HFF-Myc (cell line): ENCODE measurements around the gene MYBPC2.

Source experiments
- DNase-seq: peaks from one replicate; pipeline ENCODE4 v3.0.0-alpha.2; 2011; ENCODE audit warnings: low read depth; ENCODE audit errors: extremely low read depth
- H3K4me3 ChIP-seq: replicated peaks from 2 replicates; pipeline ENCODE4 v1.5.1; 2011; ENCODE audit warnings: low read depth, mild to moderate bottlenecking, control low read depth, low read length
- TF ChIP-seq, protein P1 (sequence below): IDR thresholded peaks from 2 replicates; pipeline ENCODE4 v1.5.1; 2012; ENCODE audit warnings: mild to moderate bottlenecking, low read depth, low read length, control low read depth; ENCODE audit errors: missing control alignments

Gene MYBPC2

DNA sequence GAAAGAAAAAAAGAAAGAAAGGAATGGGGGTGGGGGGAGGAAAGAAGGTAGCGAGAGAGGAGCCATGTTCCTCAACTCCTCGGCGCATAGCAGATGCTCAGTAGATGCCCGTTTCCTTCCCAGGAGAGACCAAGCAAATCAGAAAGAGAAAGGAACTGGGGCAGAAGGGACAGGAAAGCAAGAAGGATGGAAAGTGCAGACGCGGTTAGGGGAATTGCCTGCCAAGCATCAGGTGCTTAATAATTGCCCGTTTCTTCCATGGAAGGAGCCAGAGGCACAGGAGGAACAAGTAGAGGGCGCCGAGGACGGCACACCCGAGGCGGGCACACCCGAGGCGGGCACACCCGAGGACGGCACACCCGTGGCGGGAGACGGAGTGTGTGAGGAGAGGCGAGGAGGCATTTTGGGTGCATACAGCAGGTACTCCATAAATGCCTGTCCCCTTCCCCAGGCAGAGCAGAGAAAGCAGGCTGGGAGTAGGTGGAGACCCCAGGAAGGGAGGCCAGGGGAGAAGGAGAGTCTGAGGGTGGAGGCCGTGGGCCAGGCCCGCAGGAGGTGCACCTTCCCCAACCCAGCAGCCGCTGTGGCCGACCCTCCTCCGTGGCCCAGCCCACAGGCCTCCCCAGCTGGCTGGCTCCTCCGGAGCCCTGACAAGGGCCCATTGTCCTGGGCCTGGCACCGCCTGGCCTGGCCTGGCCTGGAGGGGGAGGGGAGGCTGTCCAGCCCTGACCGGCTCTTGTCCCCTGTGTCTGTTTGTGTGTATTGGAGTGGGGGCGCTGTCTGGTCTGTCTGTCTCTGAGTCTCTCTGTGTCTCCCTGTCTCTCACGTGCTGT lies 63.7 kb downstream of the MYBPC2 start:
- TF ChIP-seq, protein P1, sequence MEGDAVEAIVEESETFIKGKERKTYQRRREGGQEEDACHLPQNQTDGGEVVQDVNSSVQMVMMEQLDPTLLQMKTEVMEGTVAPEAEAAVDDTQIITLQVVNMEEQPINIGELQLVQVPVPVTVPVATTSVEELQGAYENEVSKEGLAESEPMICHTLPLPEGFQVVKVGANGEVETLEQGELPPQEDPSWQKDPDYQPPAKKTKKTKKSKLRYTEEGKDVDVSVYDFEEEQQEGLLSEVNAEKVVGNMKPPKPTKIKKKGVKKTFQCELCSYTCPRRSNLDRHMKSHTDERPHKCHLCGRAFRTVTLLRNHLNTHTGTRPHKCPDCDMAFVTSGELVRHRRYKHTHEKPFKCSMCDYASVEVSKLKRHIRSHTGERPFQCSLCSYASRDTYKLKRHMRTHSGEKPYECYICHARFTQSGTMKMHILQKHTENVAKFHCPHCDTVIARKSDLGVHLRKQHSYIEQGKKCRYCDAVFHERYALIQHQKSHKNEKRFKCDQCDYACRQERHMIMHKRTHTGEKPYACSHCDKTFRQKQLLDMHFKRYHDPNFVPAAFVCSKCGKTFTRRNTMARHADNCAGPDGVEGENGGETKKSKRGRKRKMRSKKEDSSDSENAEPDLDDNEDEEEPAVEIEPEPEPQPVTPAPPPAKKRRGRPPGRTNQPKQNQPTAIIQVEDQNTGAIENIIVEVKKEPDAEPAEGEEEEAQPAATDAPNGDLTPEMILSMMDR: no peak
- no peak for DNase-seq

GRCh38 chr19:50497022-50497405 lies 64.3 kb downstream of the MYBPC2 start:
- DNase-seq: no peak
- TF ChIP-seq, protein P1: no peak
- no peak overlapping the region for H3K4me3 ChIP-seq

More for the DNA sequence above, 63.7 kb downstream of the MYBPC2 start:
- no peak overlapping the region for H3K4me3 ChIP-seq

DNA sequence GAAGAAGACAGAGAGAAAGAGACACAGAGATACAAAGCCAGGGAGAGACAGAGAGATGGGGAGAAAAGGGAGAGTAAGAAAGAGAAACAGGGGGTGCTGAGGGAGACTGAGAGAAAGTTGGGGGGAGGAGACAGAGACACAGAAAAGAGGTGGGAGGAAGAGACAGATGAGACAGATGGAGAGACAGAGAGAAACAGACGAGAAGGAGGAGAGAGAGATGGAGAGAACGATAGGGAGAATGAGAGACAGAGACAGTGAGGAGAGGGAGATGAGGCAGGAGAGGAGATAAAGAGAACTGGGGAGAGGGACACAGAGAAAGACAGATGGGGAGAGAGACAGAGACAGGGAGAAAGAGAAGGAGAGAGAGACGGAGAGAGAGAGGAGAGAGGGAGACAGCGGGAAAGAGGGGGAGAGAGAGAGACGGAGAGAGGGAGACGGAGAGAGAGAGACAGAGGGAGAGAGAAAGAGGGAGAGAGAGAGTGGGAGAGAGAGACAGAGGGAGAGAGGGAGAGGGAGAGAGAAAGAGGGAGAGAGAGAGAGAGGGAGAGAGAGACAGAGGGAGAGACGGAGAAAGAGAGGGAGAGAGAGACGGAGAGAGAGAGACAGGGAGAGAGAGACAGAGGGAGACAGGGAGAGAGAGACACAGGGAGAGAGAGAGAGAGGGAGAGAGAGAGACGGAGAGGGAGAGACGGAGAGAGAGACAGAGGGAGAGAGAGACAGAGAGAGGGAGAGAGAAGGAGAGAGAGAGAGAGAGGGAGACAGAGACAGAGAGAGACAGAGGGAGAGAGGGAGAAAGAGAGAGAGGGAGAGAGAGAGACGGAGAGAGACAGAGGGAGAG lies 65.7 kb downstream of the MYBPC2 start:
- no peak for DNase-seq
- no peak overlapping the region for H3K4me3 ChIP-seq
- TF ChIP-seq, protein P1: no peak

DNA sequence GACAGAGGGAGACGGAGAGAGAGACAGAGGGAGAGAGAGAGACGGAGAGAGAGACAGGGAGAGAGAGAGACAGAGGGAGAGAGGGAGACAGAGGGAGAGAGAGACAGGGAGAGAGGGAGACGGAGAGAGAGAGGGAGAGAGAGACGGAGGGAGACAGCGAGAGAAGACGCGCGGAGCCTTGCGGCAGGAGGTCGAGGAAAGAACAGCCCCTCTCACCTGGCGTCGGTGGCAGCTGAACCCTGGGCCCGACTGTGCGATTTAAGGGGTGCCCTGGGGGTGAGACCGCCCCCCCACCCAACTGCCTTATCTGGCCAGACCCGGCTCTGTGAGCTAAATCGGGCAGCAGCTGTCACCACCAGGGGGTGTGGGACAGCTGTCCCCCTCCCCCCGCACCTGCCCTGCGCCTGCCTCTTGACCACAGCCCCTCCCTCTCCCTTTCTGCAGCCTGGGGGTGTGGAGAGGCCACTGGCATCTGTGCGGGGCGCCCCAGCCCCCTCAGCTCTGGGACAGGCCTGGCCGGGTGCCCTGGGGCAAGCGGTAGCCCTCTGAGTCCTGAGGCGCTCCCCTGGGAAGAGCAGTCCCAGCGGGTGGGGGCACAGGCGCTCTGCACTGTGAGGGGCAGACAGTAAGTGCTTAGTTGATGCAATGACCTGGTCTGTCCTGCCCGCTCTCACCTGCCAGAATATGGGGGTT lies 67.5 kb downstream of the MYBPC2 start:
- TF ChIP-seq, protein P1: peak; percentile 26
- H3K4me3 ChIP-seq: no peak overlapping the region
- DNase-seq: no peak

DNA sequence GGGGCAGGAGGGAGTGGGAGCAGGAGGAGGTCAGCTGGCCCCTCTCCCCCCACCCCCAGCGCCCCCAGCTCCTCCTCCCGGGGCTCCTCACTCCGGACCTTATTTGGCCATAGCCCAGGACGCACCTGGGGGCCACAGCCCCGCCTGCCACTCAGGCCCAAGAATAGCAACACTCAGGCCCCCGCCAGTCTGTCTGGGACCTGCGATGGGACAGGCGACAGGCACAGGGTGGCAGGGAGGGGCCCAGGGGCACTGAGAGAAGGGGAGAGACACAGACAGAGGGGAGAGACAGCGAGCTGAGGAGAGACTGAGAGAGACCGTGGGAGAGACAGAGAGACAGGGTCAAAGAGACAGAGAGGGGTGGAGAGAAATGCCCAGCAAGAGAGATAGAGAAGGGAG lies 68.1 kb downstream of the MYBPC2 start:
- TF ChIP-seq, protein P1: no peak
- H3K4me3 ChIP-seq: no peak overlapping the region
- DNase-seq: no peak

DNA sequence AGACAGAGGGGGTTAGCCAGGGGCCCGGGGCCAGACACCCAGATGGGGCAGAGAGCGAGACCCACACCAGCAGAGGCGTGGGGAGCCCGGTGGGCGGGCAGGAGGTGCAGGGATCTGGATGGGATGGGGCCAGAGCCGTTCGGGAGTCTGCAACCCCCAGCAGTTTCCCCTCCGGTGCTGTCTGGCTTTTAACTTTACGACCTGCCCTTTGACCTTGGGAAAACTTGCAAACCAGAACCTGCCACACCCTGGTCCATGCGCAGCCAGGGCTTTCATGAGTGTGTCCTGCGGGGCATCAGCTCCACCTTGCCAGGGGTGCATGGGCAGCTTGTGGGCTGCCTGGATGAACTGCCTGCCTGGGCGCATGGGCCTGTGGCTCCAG lies 68.5 kb downstream of the MYBPC2 start:
- TF ChIP-seq, protein P1: no peak
- DNase-seq: no peak
- no peak overlapping the region for H3K4me3 ChIP-seq
